A549 (cell line): ENCODE data around the gene C5orf15. TPM values are rescaled to one million over a fixed set of nuclear protein-coding genes. Genes with fewer than 3 reads are reported as not detected.

Source experiments
- ATAC-seq, 2 experiments: fragments of 200-7000 bp in 1 of 2; fragments of >200 bp in 1 of 2; cut with Nextera tagmentation in 1 of 2; cut with Tn5 transposase in 1 of 2; 3 replicates each; pipeline versions ENCODE4 v1.8.0 to v1.9.1; 2018 to 2020; ENCODE audit warnings: mild to moderate bottlenecking in 1 of 2, moderate library complexity in 1 of 2
- CTCF ChIA-PET: fragments of 300-600 bp; sonication (Branson Sonifier 250); formaldehyde crosslinking; extraction: SDS; loops from one replicate; lab custom pipeline; 2021; ENCODE audit warnings: antibody characterized with exemption, inconsistent platforms; lab: Yijun Ruan, JAX
- POLR2A ChIA-PET: fragments of 350-600 bp; formaldehyde crosslinking; extraction: SDS; loops from one replicate; lab custom pipeline; 2021; ENCODE audit warnings: antibody characterized with exemption, inconsistent platforms; lab: Yijun Ruan, JAX
- DNase-seq, 2 experiments: peaks; one replicate each; pipeline versions ENCODE4 v3.0.0 to v3.0.0-alpha.2; 2011 to 2016; ENCODE audit warnings: low read depth in 1 of 2, low spot score in 1 of 2
- FAIRE-seq: peaks from 2 replicates; lab custom pipeline; 2011; peaks lifted over from hg19 to GRCh38; lab: Jason Lieb, UNC
- H3K27ac ChIP-seq, 2 experiments: fragments of >200 bp; sonication (Bioruptor Twin); formaldehyde crosslinking; 3 replicates each; pipeline ENCODE4 v1.5.1; 2016 to 2017
- H3K4me1 ChIP-seq: fragments of >200 bp; sonication (Bioruptor Twin); formaldehyde crosslinking; 3 replicates; pipeline ENCODE4 v1.6.1; 2016
- H3K4me2 ChIP-seq: fragments of >200 bp; sonication (Bioruptor Twin); formaldehyde crosslinking; 3 replicates; pipeline ENCODE4 v1.6.1; 2016
- H3K4me3 ChIP-seq: fragments of >200 bp; sonication (Bioruptor Twin); formaldehyde crosslinking; 3 replicates; pipeline ENCODE4 v1.5.1; 2016
- H3K9me3 ChIP-seq: fragments of >200 bp; sonication (Bioruptor Twin); formaldehyde crosslinking; 3 replicates; pipeline ENCODE4 v1.6.1; 2016
- BHLHE40 ChIP-seq: IDR thresholded peaks from 2 replicates; pipeline ENCODE4 v1.6.1; 2012; ENCODE audit warnings: low read depth, low read length, inconsistent platforms
- CEBPB ChIP-seq, 2 experiments: fragments of >200 bp in 1 of 2; sonication (Bioruptor Twin) in 1 of 2; formaldehyde crosslinking in 1 of 2; IDR thresholded peaks; 2 replicates each; pipeline ENCODE4 v1.6.1; 2012 to 2016
- CHD2 ChIP-seq: fragments of 150-350 bp; IDR thresholded peaks from 2 replicates; pipeline ENCODE4 v1.6.1; 2014; ENCODE audit warnings: low read length; ENCODE audit not compliant: partially characterized antibody
- EHF ChIP-seq: fragments of 250-450 bp; sonication (Bioruptor Pico); IDR thresholded peaks from 2 replicates; pipeline ENCODE4 v1.5.0; 2020; ENCODE audit warnings: mild to moderate bottlenecking
- FOSB ChIP-seq: fragments of 250-450 bp; sonication (Bioruptor Pico); IDR thresholded peaks from 2 replicates; pipeline ENCODE4 v1.5.0; 2020; ENCODE audit warnings: mild to moderate bottlenecking, moderate library complexity
- FOSL2 ChIP-seq, 2 experiments: fragments of 450-650 bp in 1 of 2; fragments of >200 bp in 1 of 2; sonication (Bioruptor Twin) in 1 of 2; formaldehyde crosslinking; IDR thresholded peaks; 2 replicates each; pipeline versions ENCODE4 v1.5.0 to v1.6.1; 2016 to 2020; ENCODE audit warnings: mild to moderate bottlenecking in 1 of 2, moderate library complexity in 1 of 2
- HEYL ChIP-seq: fragments of 250-450 bp; sonication (Bioruptor Pico); IDR thresholded peaks from 2 replicates; pipeline ENCODE4 v1.8.0; 2021; ENCODE audit warnings: mild to moderate bottlenecking, moderate library complexity
- HOXB13 ChIP-seq: fragments of 250-450 bp; sonication (Bioruptor Pico); IDR thresholded peaks from 2 replicates; pipeline ENCODE4 v1.5.0; 2020; ENCODE audit warnings: low read depth, mild to moderate bottlenecking, moderate library complexity
- HOXB5 ChIP-seq: fragments of 250-450 bp; sonication (Bioruptor Pico); IDR thresholded peaks from 2 replicates; pipeline ENCODE4 v1.5.0; 2020; ENCODE audit warnings: mild to moderate bottlenecking, moderate library complexity
- JUNB ChIP-seq: fragments of >200 bp; sonication (Bioruptor Twin); formaldehyde crosslinking; IDR thresholded peaks from 2 replicates; pipeline ENCODE4 v1.6.1; 2016
- KDM1A ChIP-seq: fragments of 200-600 bp; sonication (generic); IDR thresholded peaks from 2 replicates; pipeline ENCODE4 v1.6.1; 2016; ENCODE audit warnings: low read depth, mild to moderate bottlenecking
- MAFK ChIP-seq: fragments of 450-650 bp; IDR thresholded peaks from 2 replicates; pipeline ENCODE4 v1.6.1; 2014; ENCODE audit not compliant: partially characterized antibody
- MAZ ChIP-seq: fragments of 150-350 bp; IDR thresholded peaks from 2 replicates; pipeline ENCODE4 v1.6.1; 2014; ENCODE audit warnings: antibody characterized with exemption, low read depth, low read length, borderline replicate concordance
- NFE2L2 ChIP-seq: fragments of 150-350 bp; conservative IDR thresholded peaks from 2 replicates; pipeline ENCODE4 v1.6.1; 2014; ENCODE audit warnings: low read length
- NR3C1 ChIP-seq: fragments of >200 bp; sonication (Bioruptor Twin); formaldehyde crosslinking; IDR thresholded peaks from 3 replicates; pipeline ENCODE4 v1.6.1; 2017
- PBX3 ChIP-seq: IDR thresholded peaks from 2 replicates; pipeline ENCODE4 v1.6.1; 2012
- POLR2A ChIP-seq: IDR thresholded peaks from 2 replicates; pipeline ENCODE4 v1.6.1; 2012; ENCODE audit warnings: mild to moderate bottlenecking, low read length
- POLR2AphosphoS2 ChIP-seq: conservative IDR thresholded peaks from 2 replicates; pipeline ENCODE4 v1.6.1; 2012; ENCODE audit warnings: low read length, improper control_type of control experiment, inconsistent platforms
- RNF2 ChIP-seq: fragments of 200-600 bp; sonication (generic); IDR thresholded peaks from 2 replicates; pipeline ENCODE4 v1.6.1; 2016; ENCODE audit warnings: low read depth, mild to moderate bottlenecking, antibody characterized with exemption, moderate library complexity, borderline replicate concordance
- TP53 ChIP-seq: fragments of 250-450 bp; sonication (Bioruptor Pico); IDR thresholded peaks from 2 replicates; pipeline ENCODE4 v1.5.0; 2021; ENCODE audit warnings: mild to moderate bottlenecking, moderate library complexity
- USF2 ChIP-seq: fragments of 450-650 bp; IDR thresholded peaks from 2 replicates; pipeline ENCODE4 v1.6.1; 2014; ENCODE audit warnings: antibody characterized with exemption
- ZNF302 ChIP-seq: fragments of 250-450 bp; sonication (Bioruptor Pico); IDR thresholded peaks from 2 replicates; pipeline ENCODE4 v1.9.0; 2021; ENCODE audit warnings: inconsistent platforms, mild to moderate bottlenecking, moderate library complexity
- ZSCAN20 ChIP-seq: fragments of 250-450 bp; sonication (Bioruptor Pico); IDR thresholded peaks from 2 replicates; pipeline ENCODE4 v1.8.0; 2022; ENCODE audit warnings: mild to moderate bottlenecking, moderate library complexity
- WGBS: methylation state at CpG from one replicate; pipeline ENCODE4 v1.1.6; 2017; ENCODE audit errors: missing lambda C conversion rate; 5-methylcytosine and 5-hydroxymethylcytosine counted together
- polyA plus RNA-seq, 4 experiments: library from polyadenylated mRNA; depleted of rRNA in 3 of 4; stranded (reverse); fragments of >200 nt; fragmentation: RNase III in 1 of 4; extraction: RNeasy Plus Mini Kit Qiagen cat#74134 plus additional on column Dnase treatment in 1 of 4; gene quantifications; 2 replicates in 3 of 4; 3 replicates in 1 of 4; pipeline ENCODE4 v1.2.3, GENCODE V29; 2011 to 2017
- TF ChIP-seq, protein P1 (sequence below): fragments of 200-600 bp; sonication (generic); IDR thresholded peaks from 2 replicates; pipeline ENCODE4 v1.6.1; 2016; ENCODE audit warnings: antibody characterized with exemption, mild to moderate bottlenecking, moderate library complexity
- TF ChIP-seq, protein P2 (sequence below): fragments of >200 bp; sonication (Bioruptor Twin); formaldehyde crosslinking; IDR thresholded peaks from 3 replicates; pipeline ENCODE4 v1.6.1; 2016
- TF ChIP-seq, protein P3 (sequence below): IDR thresholded peaks from 2 replicates; pipeline ENCODE4 v1.6.1; 2012; ENCODE audit warnings: low read depth, borderline replicate concordance

Gene C5orf15
- polyA plus RNA-seq, 2 of the 4 experiments (the other 2 are of a cell fraction): 92.9 to 126 TPM

- no peak for TF ChIP-seq MAFK
- TF ChIP-seq FOSL2 (IDR thresholded peaks at IDR 0.05): no peak
- TF ChIP-seq FOSL2 (CRISPR knock-in tag; IDR thresholded peaks at IDR 0.05): no peak
- TF ChIP-seq TP53 (CRISPR knock-in tag): no peak
- no peak for TF ChIP-seq KDM1A
- TF ChIP-seq, protein P1, sequence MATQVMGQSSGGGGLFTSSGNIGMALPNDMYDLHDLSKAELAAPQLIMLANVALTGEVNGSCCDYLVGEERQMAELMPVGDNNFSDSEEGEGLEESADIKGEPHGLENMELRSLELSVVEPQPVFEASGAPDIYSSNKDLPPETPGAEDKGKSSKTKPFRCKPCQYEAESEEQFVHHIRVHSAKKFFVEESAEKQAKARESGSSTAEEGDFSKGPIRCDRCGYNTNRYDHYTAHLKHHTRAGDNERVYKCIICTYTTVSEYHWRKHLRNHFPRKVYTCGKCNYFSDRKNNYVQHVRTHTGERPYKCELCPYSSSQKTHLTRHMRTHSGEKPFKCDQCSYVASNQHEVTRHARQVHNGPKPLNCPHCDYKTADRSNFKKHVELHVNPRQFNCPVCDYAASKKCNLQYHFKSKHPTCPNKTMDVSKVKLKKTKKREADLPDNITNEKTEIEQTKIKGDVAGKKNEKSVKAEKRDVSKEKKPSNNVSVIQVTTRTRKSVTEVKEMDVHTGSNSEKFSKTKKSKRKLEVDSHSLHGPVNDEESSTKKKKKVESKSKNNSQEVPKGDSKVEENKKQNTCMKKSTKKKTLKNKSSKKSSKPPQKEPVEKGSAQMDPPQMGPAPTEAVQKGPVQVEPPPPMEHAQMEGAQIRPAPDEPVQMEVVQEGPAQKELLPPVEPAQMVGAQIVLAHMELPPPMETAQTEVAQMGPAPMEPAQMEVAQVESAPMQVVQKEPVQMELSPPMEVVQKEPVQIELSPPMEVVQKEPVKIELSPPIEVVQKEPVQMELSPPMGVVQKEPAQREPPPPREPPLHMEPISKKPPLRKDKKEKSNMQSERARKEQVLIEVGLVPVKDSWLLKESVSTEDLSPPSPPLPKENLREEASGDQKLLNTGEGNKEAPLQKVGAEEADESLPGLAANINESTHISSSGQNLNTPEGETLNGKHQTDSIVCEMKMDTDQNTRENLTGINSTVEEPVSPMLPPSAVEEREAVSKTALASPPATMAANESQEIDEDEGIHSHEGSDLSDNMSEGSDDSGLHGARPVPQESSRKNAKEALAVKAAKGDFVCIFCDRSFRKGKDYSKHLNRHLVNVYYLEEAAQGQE: no peak
- no peak for TF ChIP-seq JUNB
- no peak for TF ChIP-seq CHD2
- TF ChIP-seq CEBPB (IDR thresholded peaks at IDR 0.05): no peak
- TF ChIP-seq ZNF302 (CRISPR knock-in tag): no peak
- TF ChIP-seq RNF2: no peak
- TF ChIP-seq POLR2A: no peak
- TF ChIP-seq ZSCAN20: no peak
- TF ChIP-seq HOXB13 (CRISPR knock-in tag): no peak
- TF ChIP-seq EHF (CRISPR knock-in tag): no peak
- TF ChIP-seq HOXB5 (CRISPR knock-in tag): no peak
- TF ChIP-seq FOSB (CRISPR knock-in tag): no peak
- TF ChIP-seq HEYL: no peak
- no peak for TF ChIP-seq POLR2AphosphoS2
- TF ChIP-seq, all 56 proteins: peak for 0
- Histone ChIP-seq H3K9me3 (no peaks in the 10 kb centered on the region), H3K4me3 (no peak overlapping the region), H3K27ac (no peak overlapping the region), H3K4me1 (no peaks in the 10 kb centered on the region), H3K4me2 (no peak overlapping the region)
- no peak for DNase-seq
- POLR2A ChIA-PET: no interaction called here
- CTCF ChIA-PET: interaction anchor here (1.1 to 1.5 kb wide), 2 partner anchors 10 to 491 kb away, joined by 5 to 7 read pairs; no protein-coding TSS in a partner anchor
- ATAC-seq: no peak
- 86% methylated on average over 3 of the region's 3 CpGs for WGBS
- no peak for FAIRE-seq
Observed at GRCh38 chr5:133914434-133914833, 54.0 kb downstream of the C5orf15 start.

GRCh38 chr5:133913413-133914155, 54.8 kb downstream of the C5orf15 start:
- POLR2A ChIA-PET: no interaction called here
- ATAC-seq (no peak), DNase-seq (no peak), FAIRE-seq (no peak)
- CTCF ChIA-PET: interaction anchor here (0.8 kb wide), 1 partner anchor 17 kb away, joined by 4 read pairs; no protein-coding TSS in a partner anchor
- no peaks in the 10 kb centered on the region for H3K9me3 ChIP-seq
- no peak overlapping the region for H3K4me2 ChIP-seq
- TF ChIP-seq NFE2L2: no peak
- TF ChIP-seq MAZ: no peak
- TF ChIP-seq KDM1A: no peak
- no peak for TF ChIP-seq USF2
- TF ChIP-seq, protein P2, sequence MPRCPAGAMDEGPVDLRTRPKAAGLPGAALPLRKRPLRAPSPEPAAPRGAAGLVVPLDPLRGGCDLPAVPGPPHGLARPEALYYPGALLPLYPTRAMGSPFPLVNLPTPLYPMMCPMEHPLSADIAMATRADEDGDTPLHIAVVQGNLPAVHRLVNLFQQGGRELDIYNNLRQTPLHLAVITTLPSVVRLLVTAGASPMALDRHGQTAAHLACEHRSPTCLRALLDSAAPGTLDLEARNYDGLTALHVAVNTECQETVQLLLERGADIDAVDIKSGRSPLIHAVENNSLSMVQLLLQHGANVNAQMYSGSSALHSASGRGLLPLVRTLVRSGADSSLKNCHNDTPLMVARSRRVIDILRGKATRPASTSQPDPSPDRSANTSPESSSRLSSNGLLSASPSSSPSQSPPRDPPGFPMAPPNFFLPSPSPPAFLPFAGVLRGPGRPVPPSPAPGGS: no peak
- TF ChIP-seq PBX3: no peak
- no peak for TF ChIP-seq JUNB
- no peak for TF ChIP-seq RNF2
- no peak for TF ChIP-seq NR3C1
- no peak for TF ChIP-seq BHLHE40
- TF ChIP-seq, protein P3, sequence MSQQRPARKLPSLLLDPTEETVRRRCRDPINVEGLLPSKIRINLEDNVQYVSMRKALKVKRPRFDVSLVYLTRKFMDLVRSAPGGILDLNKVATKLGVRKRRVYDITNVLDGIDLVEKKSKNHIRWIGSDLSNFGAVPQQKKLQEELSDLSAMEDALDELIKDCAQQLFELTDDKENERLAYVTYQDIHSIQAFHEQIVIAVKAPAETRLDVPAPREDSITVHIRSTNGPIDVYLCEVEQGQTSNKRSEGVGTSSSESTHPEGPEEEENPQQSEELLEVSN: no peak
- H3K4me1 ChIP-seq: no peaks in the 10 kb centered on the region
- H3K4me3 ChIP-seq: no peak overlapping the region
- WGBS: 54% methylated on average over 8 of the region's 8 CpGs
- no peak overlapping the region for H3K27ac ChIP-seq
